WTC11 (cell line): ENCODE results near the gene TUG1. TPM values are rescaled to one million over a fixed set of nuclear protein-coding genes. Genes with fewer than 3 reads are reported as not detected.

Experiments used
- ATAC-seq: fragments of 200-7000 bp; cut with Tn5 transposase; 2 replicates; pipeline ENCODE4 v1.10.0; 2021; ENCODE audit warnings: mild to moderate bottlenecking, moderate library complexity
- CTCF ChIA-PET: fragments of 300-600 bp; sonication (Branson Sonifier 250); formaldehyde crosslinking; loops from one replicate; lab custom pipeline; 2021; ENCODE audit warnings: antibody characterized with exemption; lab: Charles Lee
- POLR2A ChIA-PET: fragments of 350-600 bp; sonication (Branson Sonifier 250); formaldehyde crosslinking; loops from one replicate; lab custom pipeline; 2021; ENCODE audit warnings: antibody characterized with exemption; lab: Charles Lee
- DNase-seq: peaks from one replicate; pipeline ENCODE4 v3.0.0; 2021; ENCODE audit warnings: low spot score
- H3K27ac Mint-ChIP-seq: 2 replicates; pipeline ENCODE4 v1.8.0; 2021; ENCODE audit warnings: mixed read lengths
- H3K27me3 Mint-ChIP-seq: 2 replicates; pipeline ENCODE4 v1.8.0; 2021; ENCODE audit warnings: low read depth, mild to moderate bottlenecking, moderate library complexity, mixed read lengths
- H3K36me3 Mint-ChIP-seq: 2 replicates; pipeline ENCODE4 v1.8.0; 2021; ENCODE audit warnings: mixed read lengths
- H3K4me1 Mint-ChIP-seq: 2 replicates; pipeline ENCODE4 v1.8.0; 2022; ENCODE audit warnings: mixed read lengths
- H3K4me3 Mint-ChIP-seq: 2 replicates; pipeline ENCODE4 v1.8.0; 2021; ENCODE audit warnings: mild to moderate bottlenecking, moderate library complexity, mixed read lengths
- H3K9me3 Mint-ChIP-seq: 2 replicates; pipeline ENCODE4 v1.8.0; 2021; ENCODE audit warnings: mixed read lengths
- AR ChIP-seq: fragments of 250-450 bp; sonication (Bioruptor Pico); IDR thresholded peaks from 2 replicates; pipeline ENCODE4 v1.9.0; 2021; ENCODE audit warnings: mild to moderate bottlenecking
- CTCF ChIP-seq: fragments of 200-600 bp; IDR thresholded peaks from 2 replicates; pipeline ENCODE4 v1.8.0; 2022; ENCODE audit warnings: antibody characterized with exemption
- E2F4 ChIP-seq: sonication (generic); formaldehyde crosslinking; IDR thresholded peaks from 2 replicates; pipeline ENCODE4 v1.8.1; 2022; ENCODE audit warnings: low read depth, mild to moderate bottlenecking, moderate library complexity, missing genetic modification reagents, borderline replicate concordance
- ELF4 ChIP-seq: sonication (generic); formaldehyde crosslinking; IDR thresholded peaks from 2 replicates; pipeline ENCODE4 v1.8.1; 2022; ENCODE audit warnings: low read depth, mild to moderate bottlenecking, moderate library complexity, missing genetic modification reagents
- ERG ChIP-seq: fragments of 250-450 bp; sonication (Bioruptor Pico); IDR thresholded peaks from 2 replicates; pipeline ENCODE4 v1.8.0; 2021; ENCODE audit warnings: mild to moderate bottlenecking
- ESRRA ChIP-seq: sonication (generic); formaldehyde crosslinking; IDR thresholded peaks from 2 replicates; pipeline ENCODE4 v1.8.1; 2022; ENCODE audit warnings: mild to moderate bottlenecking, missing genetic modification reagents, borderline replicate concordance
- FOXP4 ChIP-seq: sonication (generic); formaldehyde crosslinking; IDR thresholded peaks from 2 replicates; pipeline ENCODE4 v1.8.0; 2022; ENCODE audit warnings: mild to moderate bottlenecking, missing genetic modification reagents
- GRHL2 ChIP-seq: fragments of 250-450 bp; sonication (Bioruptor Pico); IDR thresholded peaks from 2 replicates; pipeline ENCODE4 v1.8.0; 2022; ENCODE audit warnings: mild to moderate bottlenecking, moderate library complexity; ENCODE audit not compliant: insufficient replicate concordance, severe bottlenecking
- JUN ChIP-seq: sonication (generic); formaldehyde crosslinking; IDR thresholded peaks from 2 replicates; pipeline ENCODE4 v1.8.0; 2023; ENCODE audit warnings: mild to moderate bottlenecking, missing genetic modification reagents
- NR3C1 ChIP-seq: sonication (generic); formaldehyde crosslinking; conservative IDR thresholded peaks from 2 replicates; pipeline ENCODE4 v1.8.1; 2023; ENCODE audit warnings: low read depth, mild to moderate bottlenecking, missing genetic modification reagents
- SMAD3 ChIP-seq: sonication (generic); formaldehyde crosslinking; IDR thresholded peaks from 2 replicates; pipeline ENCODE4 v1.8.0; 2022; ENCODE audit warnings: missing genetic modification reagents, mild to moderate bottlenecking, borderline replicate concordance
- TEAD1 ChIP-seq: sonication (generic); formaldehyde crosslinking; IDR thresholded peaks from 2 replicates; pipeline ENCODE4 v1.8.0; 2022; ENCODE audit warnings: mild to moderate bottlenecking, missing genetic modification reagents
- ZBTB21 ChIP-seq: sonication (generic); formaldehyde crosslinking; IDR thresholded peaks from 2 replicates; pipeline ENCODE4 v1.8.1; 2023; ENCODE audit warnings: mild to moderate bottlenecking, missing genetic modification reagents, borderline replicate concordance
- ZNF396 ChIP-seq: fragments of 250-450 bp; sonication (Bioruptor Pico); IDR thresholded peaks from 2 replicates; pipeline ENCODE4 v1.8.0; 2021; ENCODE audit warnings: mild to moderate bottlenecking, moderate library complexity, borderline replicate concordance
- ZNF416 ChIP-seq: fragments of 250-450 bp; sonication (Bioruptor Pico); IDR thresholded peaks from 2 replicates; pipeline ENCODE4 v1.9.0; 2021; ENCODE audit warnings: mild to moderate bottlenecking, inconsistent platforms
- total RNA-seq: library from RNA; stranded (reverse); gene quantifications from 3 replicates; pipeline ENCODE4 v1.2.3, GENCODE V29; 2021

Gene TUG1
- total RNA-seq, 1 experiment from 2014 or later, result 105 TPM

GRCh38 chr22:30969532-30970355, 679 bp downstream of the TUG1 start:
- ChIA-PET CTCF (interaction anchor here (1.0 to 4.0 kb wide), 15 partner anchors 10 to 583 kb away, joined by 3 to 73 read pairs (median 4); partner anchors contain the start of genes RNF215, SELENOM and SMTN), POLR2A (interaction anchor here (0.7 to 3.3 kb wide), 13 partner anchors 7 to 190 kb away, joined by 3 to 43 read pairs (median 5); partner anchors contain the start of genes PLA2G3, RNF185 and SMTN)
- no peak for TF ChIP-seq ZBTB21 (CRISPR knock-in tag)
- TF ChIP-seq ZNF396 (CRISPR knock-in tag), result no peak
- no peak for TF ChIP-seq ESRRA
- TF ChIP-seq ZNF416 (CRISPR knock-in tag), result no peak
- no peak for TF ChIP-seq SMAD3 (CRISPR knock-in tag)
- TF ChIP-seq GRHL2, result no peak
- no peak for TF ChIP-seq ERG (CRISPR knock-in tag)
- no peak for TF ChIP-seq ELF4
- TF ChIP-seq E2F4 (CRISPR knock-in tag), result no peak
- no peak for TF ChIP-seq NR3C1 (CRISPR knock-in tag)
- TF ChIP-seq CTCF, result no peak
- TF ChIP-seq JUN (CRISPR knock-in tag), result no peak
- TF ChIP-seq TEAD1 (CRISPR knock-in tag), result no peak
- no peak for TF ChIP-seq FOXP4 (CRISPR knock-in tag)
- TF ChIP-seq AR (CRISPR knock-in tag), result no peak
- Mint-ChIP-seq H3K4me1 (peaks cover 54% of the 10 kb centered on the region), H3K9me3 (peaks cover 8% of the 10 kb centered on the region), H3K27me3 (no peaks in the 10 kb centered on the region), H3K27ac (peak overlapping the region; percentile 48), H3K4me3 (peak overlapping the region; percentile 88), H3K36me3 (peaks cover 57% of the 10 kb centered on the region)
- DNase-seq (no peak), ATAC-seq (peak; percentile 2; the same call in 1 of the 2 replicates)
